Fibroblast of skin of left biceps (primary cell): ENCODE measurements around the gene TAF1C.

Experiments used
- DNase-seq, 2 experiments: peaks; one replicate each; pipeline ENCODE4 v3.0.0-alpha.2; 2013; ENCODE audit warnings: low read depth in 2 of 2

TAF1C gene

GRCh38 chr16:84182680-84183571 lies 3.9 kb downstream of the TAF1C start:
- DNase-seq: no peak

DNA sequence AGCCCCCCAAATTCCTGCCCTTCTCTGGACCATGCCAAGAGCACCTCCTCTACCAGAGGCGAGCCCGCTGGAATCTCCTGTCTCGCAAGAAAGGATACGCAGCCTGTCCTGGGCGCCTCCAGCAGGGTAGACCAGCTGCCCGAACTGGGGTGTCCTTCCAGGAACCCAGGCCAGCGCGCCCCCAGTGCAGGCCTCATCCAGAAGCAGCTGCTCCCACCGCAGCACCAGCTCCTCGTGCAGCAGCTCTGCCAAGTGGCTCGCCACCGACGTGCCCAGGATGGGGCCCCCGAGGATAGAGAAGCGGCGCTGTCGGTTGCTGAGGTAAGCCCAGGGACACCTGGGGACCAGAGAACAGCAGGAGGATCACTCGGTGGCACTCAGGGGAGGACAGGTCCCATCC lies 4.8 kb downstream of the TAF1C start:
- no peak for DNase-seq

- DNase-seq: no peak
These were observed 5.5 kb downstream of the TAF1C start for GRCh38 chr16:84181144-84181915.

- DNase-seq: no peak
These were observed 6.2 kb downstream of the TAF1C start for GRCh38 chr16:84180519-84181140.

DNA sequence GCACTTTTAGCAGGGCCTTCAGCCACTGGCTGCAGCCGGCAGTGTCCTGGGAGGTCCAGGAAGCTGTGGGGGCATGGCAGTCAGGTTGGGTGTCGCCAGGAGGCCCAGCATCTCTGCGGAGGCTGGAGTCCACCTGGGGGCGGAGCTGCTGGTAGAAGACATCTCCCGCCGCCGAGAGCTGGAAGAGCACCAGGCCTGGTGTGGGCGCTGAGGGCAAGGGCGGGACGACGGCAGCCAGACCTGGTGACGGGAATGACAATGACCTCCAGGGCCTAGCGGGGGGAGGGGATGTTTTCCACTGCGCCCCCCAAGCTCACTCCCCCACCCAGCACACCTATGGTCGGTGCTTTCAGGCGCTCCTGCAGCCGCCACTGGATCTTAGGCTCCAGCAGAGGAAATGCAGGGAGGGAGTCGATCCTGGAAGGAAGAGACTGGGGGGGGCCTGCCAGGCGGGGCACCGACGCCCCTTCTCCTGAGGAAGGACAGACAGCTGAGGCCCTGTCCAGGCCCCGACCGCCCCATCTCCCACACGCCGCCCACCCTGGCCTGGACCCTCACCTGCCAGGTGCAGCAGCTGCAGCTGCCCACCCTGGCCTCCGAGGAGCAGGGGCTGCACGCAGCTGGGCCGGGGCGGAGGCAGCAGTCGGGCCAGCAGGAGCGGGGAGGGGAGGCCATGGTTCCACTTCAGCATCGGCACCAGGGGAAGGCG lies 7.1 kb downstream of the TAF1C start:
- no peak for DNase-seq

GRCh38 chr16:84178892-84179611 lies 7.8 kb downstream of the TAF1C start:
- DNase-seq: no peak

DNA sequence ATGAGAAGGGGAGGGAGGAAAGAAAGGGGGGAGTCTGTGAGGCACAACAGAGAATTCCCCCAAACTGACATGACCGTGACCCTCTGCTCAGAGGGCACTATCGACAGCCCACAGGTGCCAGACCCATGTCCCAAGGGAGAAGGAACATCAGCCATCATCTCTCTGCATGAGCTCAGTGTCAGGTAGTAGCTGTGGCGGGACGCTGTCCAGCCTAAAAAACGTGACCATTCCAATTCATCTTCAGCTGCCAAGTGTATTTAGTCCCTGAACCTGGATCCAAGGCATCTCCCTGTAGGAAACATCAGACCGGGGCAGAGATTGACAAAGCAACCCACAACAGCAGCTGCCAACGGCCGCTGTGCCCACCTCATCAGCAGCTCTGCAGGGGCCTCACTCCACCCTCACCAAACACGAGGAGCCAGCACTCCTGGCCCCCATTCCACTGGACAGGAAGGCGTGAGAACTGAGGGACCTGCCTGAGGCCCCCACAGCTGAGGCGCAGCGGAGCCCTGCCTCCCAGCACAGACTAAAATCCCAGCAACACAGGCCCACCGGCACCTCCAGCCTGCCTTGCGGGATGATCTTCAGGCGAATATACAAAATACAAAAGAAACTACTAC lies 8.6 kb downstream of the TAF1C start:
- no peak for DNase-seq

DNA sequence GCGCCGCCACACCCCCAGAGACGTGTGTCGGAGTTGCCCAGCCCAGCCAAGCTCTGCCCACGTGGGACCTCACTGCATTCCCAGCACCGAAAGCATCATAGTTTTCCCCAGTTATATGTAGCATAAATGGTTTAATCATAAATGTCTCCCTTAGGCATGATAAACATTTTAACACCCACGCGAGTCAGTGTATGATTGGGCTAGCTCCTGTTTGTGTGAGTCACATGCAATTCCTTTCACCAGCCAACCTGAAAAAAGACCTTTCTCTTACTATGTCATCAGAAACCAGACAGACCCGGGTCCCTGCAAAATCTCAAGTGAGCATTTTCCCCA lies 9.2 kb downstream of the TAF1C start:
- peak; percentile 21 to 33 for DNase-seq

GRCh38 chr16:84176192-84177053 lies 10.4 kb downstream of the TAF1C start:
- no peak for DNase-seq

- no peak for DNase-seq
These were observed 11.3 kb downstream of the TAF1C start for GRCh38 chr16:84175350-84176081.

DNA sequence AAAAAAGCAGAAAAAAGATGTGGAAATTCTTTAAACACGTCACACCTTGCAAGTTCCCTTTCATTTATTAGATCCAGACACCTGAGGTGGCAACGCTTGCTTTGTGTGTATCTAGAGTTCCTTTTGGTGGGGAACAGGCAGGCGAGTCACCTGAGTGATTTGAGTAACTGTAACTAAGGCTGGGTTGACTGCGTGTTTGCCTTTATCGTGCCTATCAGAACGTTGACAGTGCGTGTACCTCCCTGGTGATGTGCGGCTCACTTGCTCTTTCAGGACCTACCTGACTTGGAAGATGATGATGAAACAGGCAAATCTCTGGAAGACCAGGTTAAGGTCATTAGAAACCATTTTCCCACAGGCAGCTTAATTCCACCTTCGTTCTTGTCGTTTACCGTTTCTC lies 12.5 kb downstream of the TAF1C start:
- no peak for DNase-seq

- no peak for DNase-seq
These were observed 17.0 kb downstream of the TAF1C start for GRCh38 chr16:84169765-84170310.

GRCh38 chr16:84166796-84167695 lies 19.8 kb downstream of the TAF1C start:
- no peak for DNase-seq

DNA sequence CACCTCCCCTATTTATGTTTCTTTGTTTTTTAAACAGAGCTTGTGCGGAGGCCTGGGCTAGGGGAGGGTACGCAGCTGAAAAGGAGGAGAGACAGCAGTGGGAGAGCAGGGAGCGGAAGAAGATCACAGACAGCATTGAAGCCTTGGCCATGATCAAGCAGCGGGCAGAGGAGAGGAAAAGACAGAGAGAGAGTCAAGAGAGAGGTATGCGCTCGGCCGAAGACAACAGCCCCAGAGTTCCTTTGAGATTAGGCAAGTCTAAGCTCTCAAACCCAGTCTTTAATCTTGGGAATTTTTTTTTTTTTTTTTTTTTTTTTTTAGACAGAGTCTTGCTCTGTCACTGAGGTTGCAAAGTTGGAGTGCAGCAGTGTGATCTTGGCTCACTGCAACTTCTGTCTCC lies 21.1 kb downstream of the TAF1C start:
- DNase-seq: no peak

- DNase-seq: no peak
These were observed 25.1 kb downstream of the TAF1C start for GRCh38 chr16:84161801-84162200.

- DNase-seq: no peak
These were observed 25.8 kb downstream of the TAF1C start for GRCh38 chr16:84161037-84161436.

GRCh38 chr16:84159800-84160199 lies 27.1 kb downstream of the TAF1C start:
- DNase-seq: no peak

GRCh38 chr16:84159007-84159406 lies 27.9 kb downstream of the TAF1C start:
- DNase-seq: no peak
